ENCODE measurements around the gene TRAF7.

DNA sequence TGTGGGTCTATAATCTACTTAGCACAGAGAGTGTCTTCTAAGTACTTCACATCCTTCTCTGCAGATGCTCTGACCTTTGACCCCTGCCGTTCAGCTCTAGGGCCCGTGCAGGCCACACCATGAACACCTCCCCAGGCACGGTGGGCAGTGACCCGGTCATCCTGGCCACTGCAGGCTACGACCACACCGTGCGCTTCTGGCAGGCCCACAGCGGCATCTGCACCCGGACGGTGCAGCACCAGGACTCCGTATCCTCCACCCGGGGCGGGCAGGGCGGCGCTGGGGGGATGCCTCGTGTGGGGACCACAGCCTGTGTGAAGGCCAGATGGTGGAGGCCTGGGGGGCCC is 50.4 kb downstream of the TRAF7 start:
- TF ChIP-seq, protein P1, sequence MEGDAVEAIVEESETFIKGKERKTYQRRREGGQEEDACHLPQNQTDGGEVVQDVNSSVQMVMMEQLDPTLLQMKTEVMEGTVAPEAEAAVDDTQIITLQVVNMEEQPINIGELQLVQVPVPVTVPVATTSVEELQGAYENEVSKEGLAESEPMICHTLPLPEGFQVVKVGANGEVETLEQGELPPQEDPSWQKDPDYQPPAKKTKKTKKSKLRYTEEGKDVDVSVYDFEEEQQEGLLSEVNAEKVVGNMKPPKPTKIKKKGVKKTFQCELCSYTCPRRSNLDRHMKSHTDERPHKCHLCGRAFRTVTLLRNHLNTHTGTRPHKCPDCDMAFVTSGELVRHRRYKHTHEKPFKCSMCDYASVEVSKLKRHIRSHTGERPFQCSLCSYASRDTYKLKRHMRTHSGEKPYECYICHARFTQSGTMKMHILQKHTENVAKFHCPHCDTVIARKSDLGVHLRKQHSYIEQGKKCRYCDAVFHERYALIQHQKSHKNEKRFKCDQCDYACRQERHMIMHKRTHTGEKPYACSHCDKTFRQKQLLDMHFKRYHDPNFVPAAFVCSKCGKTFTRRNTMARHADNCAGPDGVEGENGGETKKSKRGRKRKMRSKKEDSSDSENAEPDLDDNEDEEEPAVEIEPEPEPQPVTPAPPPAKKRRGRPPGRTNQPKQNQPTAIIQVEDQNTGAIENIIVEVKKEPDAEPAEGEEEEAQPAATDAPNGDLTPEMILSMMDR (IDR thresholded peaks at IDR 0.05): no peak
- TF ChIP-seq POLR2A (IDR thresholded peaks at IDR 0.05) (no peak), EP300 (IDR thresholded peaks at IDR 0.05) (no peak)
